Endothelial cell of umbilical vein (primary cell): ENCODE data around the gene HTR2B. TPM values are rescaled to one million over a fixed set of nuclear protein-coding genes. Genes with fewer than 3 reads are reported as not detected.

ENCODE experiments used
- BruUV-seq: library from RNA; stranded (reverse); fragments of 400-500 nt; replicated peaks from 2 replicates; lab custom pipeline; 2021; lab: Mats Ljungman, UMichigan
- CTCF ChIA-PET: fragments of 300-600, 350-600 bp; sonication (Branson Sonifier 250); formaldehyde crosslinking; loops from one replicate; lab custom pipeline; 2021; ENCODE audit warnings: antibody characterized with exemption, inconsistent platforms; lab: Charles Lee
- POLR2A ChIA-PET: fragments of 300-600, 350-600 bp; sonication (Branson Sonifier 250); formaldehyde crosslinking; loops from one replicate; lab custom pipeline; 2021; ENCODE audit warnings: antibody characterized with exemption, inconsistent platforms; lab: Charles Lee
- DNase-seq: peaks from one replicate; pipeline ENCODE4 v3.0.0-alpha.2; 2011; ENCODE audit warnings: low read depth, low spot score
- FAIRE-seq: peaks from 2 replicates; lab custom pipeline; 2011; peaks lifted over from hg19 to GRCh38; lab: Jason Lieb, UNC
- H2AFZ ChIP-seq: 2 replicates; pipeline ENCODE4 v1.6.0; 2012; ENCODE audit warnings: low read depth, low read length, control low read depth, inconsistent platforms
- H3K27ac ChIP-seq: 2 replicates; pipeline ENCODE4 v1.5.1; 2011; ENCODE audit warnings: low read depth, mild to moderate bottlenecking, control low read depth, low read length, moderate library complexity; ENCODE audit not compliant: insufficient read depth
- H3K27me3 ChIP-seq, 2 experiments: 2 replicates each; pipeline versions ENCODE4 v1.6.0 to v1.6.1; 2011; ENCODE audit warnings: low read length in 2 of 2, mixed read lengths in 1 of 2; ENCODE audit not compliant: control insufficient read depth in 2 of 2, insufficient read depth in 2 of 2
- H3K36me3 ChIP-seq, 2 experiments: 2 replicates in 1 of 2; 3 replicates in 1 of 2; pipeline ENCODE4 v1.5.1; 2011; ENCODE audit warnings: low read length in 2 of 2, mild to moderate bottlenecking in 1 of 2, moderate library complexity in 1 of 2; ENCODE audit not compliant: control insufficient read depth in 2 of 2, insufficient read depth in 2 of 2; ENCODE audit errors: extremely low read depth in 1 of 2
- H3K4me1 ChIP-seq: 3 replicates; pipeline ENCODE4 v1.5.1; 2011; ENCODE audit warnings: mild to moderate bottlenecking, low read length; ENCODE audit not compliant: control insufficient read depth, insufficient read depth; ENCODE audit errors: extremely low read depth
- H3K4me2 ChIP-seq: 2 replicates; pipeline ENCODE4 v1.6.1; 2011; ENCODE audit warnings: low read length, control low read depth, mixed read lengths; ENCODE audit not compliant: insufficient read depth
- H3K4me3 ChIP-seq, 3 experiments: fragments of 200-600 bp in 1 of 3; sonication (generic), shearing (Covaris generic) in 1 of 3; replicated peaks in 1 of 3; 2 replicates each; pipeline ENCODE4 v1.5.1; 2011 to 2016; ENCODE audit warnings: control low read depth in 3 of 3, low read length in 3 of 3, mild to moderate bottlenecking in 2 of 3, inconsistent platforms in 1 of 3, low read depth in 1 of 3, moderate library complexity in 1 of 3; ENCODE audit not compliant: insufficient read depth in 1 of 3
- H3K79me2 ChIP-seq: 2 replicates; pipeline ENCODE4 v1.6.0; 2012; ENCODE audit warnings: low read length, inconsistent platforms; ENCODE audit not compliant: control insufficient read depth, insufficient read depth
- H3K9ac ChIP-seq: replicated peaks from 2 replicates; pipeline ENCODE3; 2011; ENCODE audit warnings: low read length, control low read depth; ENCODE audit not compliant: insufficient read depth; ENCODE audit errors: extremely low read depth
- H3K9me1 ChIP-seq: replicated peaks from 3 replicates; pipeline ENCODE4 v1.6.0; 2011; ENCODE audit warnings: mild to moderate bottlenecking, low read length; ENCODE audit not compliant: control insufficient read depth, insufficient read depth; ENCODE audit errors: extremely low read depth
- H3K9me3 ChIP-seq: replicated peaks from 2 replicates; pipeline ENCODE4 v1.5.1; 2012; ENCODE audit warnings: low read length, inconsistent platforms; ENCODE audit not compliant: control insufficient read depth, insufficient read depth
- H4K20me1 ChIP-seq: replicated peaks from 2 replicates; pipeline ENCODE3; 2011; ENCODE audit warnings: mild to moderate bottlenecking, low read length; ENCODE audit not compliant: control insufficient read depth, insufficient read depth; ENCODE audit errors: extremely low read depth
- CTCF ChIP-seq, 2 donors: IDR thresholded peaks; 1 replicate in 1 of 2; 2 replicates in 1 of 2; pipeline ENCODE4 v1.5.1; 2011; ENCODE audit warnings: low read length in 2 of 2, mild to moderate bottlenecking in 2 of 2, moderate library complexity in 2 of 2, control low read depth in 1 of 2, inconsistent platforms in 1 of 2, low read depth in 1 of 2; ENCODE audit not compliant: insufficient read depth in 1 of 2; ENCODE audit errors: extremely low read depth in 1 of 2
- EZH2 ChIP-seq: IDR thresholded peaks from 2 replicates; pipeline ENCODE4 v1.6.1; 2012; ENCODE audit warnings: borderline replicate concordance, low read depth, mild to moderate bottlenecking, moderate library complexity, low read length, inconsistent platforms; ENCODE audit not compliant: severe bottlenecking
- FOS ChIP-seq: IDR thresholded peaks from 2 replicates; pipeline ENCODE4 v1.6.1; 2011; ENCODE audit warnings: mild to moderate bottlenecking, low read length, moderate library complexity, borderline replicate concordance; ENCODE audit not compliant: insufficient read depth
- GATA2 ChIP-seq: IDR thresholded peaks from 2 replicates; pipeline ENCODE4 v1.7.0; 2011; ENCODE audit warnings: low read depth, mild to moderate bottlenecking, moderate library complexity, mixed read lengths, low read length; ENCODE audit not compliant: insufficient read length, insufficient read depth
- JUN ChIP-seq: IDR thresholded peaks from 2 replicates; pipeline ENCODE4 v1.6.1; 2011; ENCODE audit warnings: borderline replicate concordance, low read depth; ENCODE audit not compliant: insufficient read length, insufficient read depth
- MAX ChIP-seq: IDR thresholded peaks from 2 replicates; pipeline ENCODE4 v1.6.1; 2011; ENCODE audit not compliant: insufficient read depth, insufficient read length
- MYC ChIP-seq: IDR thresholded peaks from one replicate; pipeline ENCODE4 v1.6.1; 2011; ENCODE audit warnings: mild to moderate bottlenecking, low read depth, low read length
- POLR2A ChIP-seq: IDR thresholded peaks from 2 replicates; pipeline ENCODE4 v1.6.1; 2012; ENCODE audit warnings: low read depth, mild to moderate bottlenecking, control low read depth, low read length
- POLR2AphosphoS5 ChIP-seq: IDR thresholded peaks from 2 replicates; pipeline ENCODE4 v1.6.1; 2012; ENCODE audit warnings: low read depth, mild to moderate bottlenecking, control low read depth, low read length, moderate library complexity; ENCODE audit not compliant: insufficient read depth
- dilution Hi-C: fragments of 300-500 bp; cut with MboI; formaldehyde crosslinking; loops from one replicate; pipeline ENCODE4 v1.15.0; 2019; ENCODE audit warnings: low sequenced_read_pairs; ENCODE audit not compliant: extremely low pct_ligation_motif_present
- intact Hi-C: fragments of 100-400 bp; cut with micrococcal nuclease; formaldehyde crosslinking; loops from one replicate; pipeline ENCODE4 v1.10.0; 2022
- polyA plus RNA-seq, 4 experiments: library from polyadenylated mRNA; depleted of rRNA in 3 of 4; stranded (reverse) in 3 of 4; unstranded in 1 of 4; fragments of >200 nt; gene quantifications; 2 replicates each; pipeline versions ENCODE4 v1.2.1 to v1.2.3, GENCODE V29; 2011 to 2012; ENCODE audit warnings: missing spikeins in 1 of 4
- total RNA-seq: library from RNA; stranded (reverse); gene quantifications from 2 replicates; pipeline ENCODE4 v1.2.3, GENCODE V29; 2021

Gene HTR2B
- total and polyA plus RNA-seq, 2 donors (not counting 3 experiments of a cell fraction or from before 2014, with no cell fraction given): 0.88 to 0.93 TPM

GRCh38 chr2:231146665-231147064 lies 21.8 kb upstream of the HTR2B start:
- Histone ChIP-seq H2AFZ (no peak overlapping the region), H3K9me1 (no peaks in the 10 kb centered on the region), H3K9ac (no peak overlapping the region), H3K4me2 (no peak overlapping the region), H3K27me3 (no peaks in the 10 kb centered on the region), H4K20me1 (no peaks in the 10 kb centered on the region), H3K4me1 (no peaks in the 10 kb centered on the region), H3K4me3 (no peak overlapping the region), H3K27ac (no peak overlapping the region), H3K79me2 (no peaks in the 10 kb centered on the region), H3K9me3 (no peaks in the 10 kb centered on the region), H3K36me3 (peaks cover 2% of the 10 kb centered on the region in 2 experiments)
- CTCF ChIA-PET: interaction anchor here (1.2 to 2.6 kb wide), 2 partner anchors 36 to 46 kb away, joined by 5 to 8 read pairs; no protein-coding TSS in a partner anchor
- dilution Hi-C loops: no loop called here
- BruUV-seq: no TSS peak
- intact Hi-C loops: no loop called here
- TF ChIP-seq JUN: no peak
- TF ChIP-seq MAX: no peak
- TF ChIP-seq POLR2AphosphoS5: no peak
- TF ChIP-seq FOS: no peak
- TF ChIP-seq MYC: no peak
- TF ChIP-seq EZH2: no peak
- TF ChIP-seq GATA2: no peak
- TF ChIP-seq POLR2A: no peak
- no peak for TF ChIP-seq CTCF (IDR thresholded peaks at IDR 0.05; ENCODE audit: extremely low read depth in 1 of 2, insufficient read depth in 1 of 2, low read depth in 1 of 2, low read length in 2 of 2)
- DNase-seq (no peak), FAIRE-seq (no peak)
- POLR2A ChIA-PET: no interaction called here
